Measurements from ENCODE around the gene IQSEC1.

The IQSEC1 gene

GRCh38 chr3:13098192-13098988, 25.2 kb upstream of the IQSEC1 start:
- Mint-ChIP-seq H3K27ac (no peak overlapping the region), H3K9me3 (ENCODE audit: low read depth) (no peaks in the 10 kb centered on the region), H3K4me1 (ENCODE audit: low read depth) (no peaks in the 10 kb centered on the region), H3K36me3 (no peaks in the 10 kb centered on the region), H3K4me3 (no peak overlapping the region), H3K27me3 (peaks cover 2% of the 10 kb centered on the region)

GRCh38 chr3:13096356-13096755, 23.1 kb upstream of the IQSEC1 start:
- Mint-ChIP-seq H3K27me3 (peaks cover 2% of the 10 kb centered on the region), H3K36me3 (no peaks in the 10 kb centered on the region), H3K4me1 (ENCODE audit: low read depth) (peaks cover 5% of the 10 kb centered on the region), H3K4me3 (no peak overlapping the region), H3K27ac (no peak overlapping the region), H3K9me3 (ENCODE audit: low read depth) (no peaks in the 10 kb centered on the region)

- Mint-ChIP-seq H3K27me3 (peaks cover 2% of the 10 kb centered on the region), H3K4me1 (ENCODE audit: low read depth) (peaks cover 5% of the 10 kb centered on the region), H3K36me3 (no peaks in the 10 kb centered on the region), H3K27ac (no peak overlapping the region), H3K9me3 (ENCODE audit: low read depth) (no peaks in the 10 kb centered on the region), H3K4me3 (no peak overlapping the region)
Measured at GRCh38 chr3:13095408-13095937, 22.2 kb upstream of the IQSEC1 start.

GRCh38 chr3:13093687-13094086, 20.5 kb upstream of the IQSEC1 start:
- peaks cover 5% of the 10 kb centered on the region for H3K4me1 Mint-ChIP-seq (ENCODE audit: low read depth)
- H3K4me3 Mint-ChIP-seq = no peak overlapping the region
- H3K27ac Mint-ChIP-seq = no peak overlapping the region
- peaks cover 2% of the 10 kb centered on the region for H3K27me3 Mint-ChIP-seq
- H3K36me3 Mint-ChIP-seq = no peaks in the 10 kb centered on the region
- H3K9me3 Mint-ChIP-seq (ENCODE audit: low read depth) = no peaks in the 10 kb centered on the region

GRCh38 chr3:13092621-13093617, 19.7 kb upstream of the IQSEC1 start:
- Mint-ChIP-seq H3K27me3 (peaks cover 2% of the 10 kb centered on the region), H3K27ac (no peak overlapping the region), H3K4me3 (no peak overlapping the region), H3K9me3 (ENCODE audit: low read depth) (no peaks in the 10 kb centered on the region), H3K4me1 (ENCODE audit: low read depth) (peaks cover 5% of the 10 kb centered on the region), H3K36me3 (no peaks in the 10 kb centered on the region)

- Mint-ChIP-seq H3K36me3 (no peaks in the 10 kb centered on the region), H3K27me3 (peaks cover 2% of the 10 kb centered on the region), H3K4me3 (no peak overlapping the region), H3K27ac (no peak overlapping the region), H3K9me3 (ENCODE audit: low read depth) (no peaks in the 10 kb centered on the region), H3K4me1 (ENCODE audit: low read depth) (peaks cover 5% of the 10 kb centered on the region)
Measured at GRCh38 chr3:13091898-13092611, 18.8 kb upstream of the IQSEC1 start.

GRCh38 chr3:13088028-13089006, 15.1 kb upstream of the IQSEC1 start:
- Mint-ChIP-seq H3K27ac (no peak overlapping the region), H3K36me3 (no peaks in the 10 kb centered on the region), H3K4me3 (no peak overlapping the region), H3K9me3 (ENCODE audit: low read depth) (no peaks in the 10 kb centered on the region), H3K27me3 (no peaks in the 10 kb centered on the region), H3K4me1 (ENCODE audit: low read depth) (peaks cover 5% of the 10 kb centered on the region)

- Mint-ChIP-seq H3K4me1 (ENCODE audit: low read depth) (peaks cover 2% of the 10 kb centered on the region), H3K36me3 (no peaks in the 10 kb centered on the region), H3K4me3 (no peak overlapping the region), H3K27me3 (no peaks in the 10 kb centered on the region), H3K27ac (no peak overlapping the region), H3K9me3 (ENCODE audit: low read depth) (no peaks in the 10 kb centered on the region)
Measured at GRCh38 chr3:13087320-13087990, 14.2 kb upstream of the IQSEC1 start.

GRCh38 chr3:13086531-13086981, 13.3 kb upstream of the IQSEC1 start:
- H3K4me1 Mint-ChIP-seq (ENCODE audit: low read depth) = no peaks in the 10 kb centered on the region
- no peaks in the 10 kb centered on the region for H3K9me3 Mint-ChIP-seq (ENCODE audit: low read depth)
- H3K36me3 Mint-ChIP-seq = no peaks in the 10 kb centered on the region
- H3K27ac Mint-ChIP-seq = no peak overlapping the region
- no peaks in the 10 kb centered on the region for H3K27me3 Mint-ChIP-seq
- H3K4me3 Mint-ChIP-seq = no peak overlapping the region

- Mint-ChIP-seq H3K9me3 (ENCODE audit: low read depth) (no peaks in the 10 kb centered on the region), H3K4me1 (ENCODE audit: low read depth) (no peaks in the 10 kb centered on the region), H3K36me3 (no peaks in the 10 kb centered on the region), H3K27ac (no peak overlapping the region), H3K27me3 (no peaks in the 10 kb centered on the region), H3K4me3 (no peak overlapping the region)
Measured at GRCh38 chr3:13085846-13086179, 12.6 kb upstream of the IQSEC1 start.

- Mint-ChIP-seq H3K27ac (no peak overlapping the region), H3K9me3 (ENCODE audit: low read depth) (no peaks in the 10 kb centered on the region), H3K4me1 (ENCODE audit: low read depth) (no peaks in the 10 kb centered on the region), H3K27me3 (no peaks in the 10 kb centered on the region), H3K4me3 (no peak overlapping the region), H3K36me3 (no peaks in the 10 kb centered on the region)
Measured at GRCh38 chr3:13085081-13085845, 12.0 kb upstream of the IQSEC1 start.

GRCh38 chr3:13083898-13084297, 10.7 kb upstream of the IQSEC1 start:
- Mint-ChIP-seq H3K27me3 (no peaks in the 10 kb centered on the region), H3K4me3 (no peak overlapping the region), H3K36me3 (no peaks in the 10 kb centered on the region), H3K27ac (no peak overlapping the region), H3K4me1 (ENCODE audit: low read depth) (peaks cover under 1% of the 10 kb centered on the region), H3K9me3 (ENCODE audit: low read depth) (no peaks in the 10 kb centered on the region)

- H3K27me3 Mint-ChIP-seq = no peaks in the 10 kb centered on the region
Measured at GRCh38 chr3:13083254-13083653, 10.0 kb upstream of the IQSEC1 start.

More at GRCh38 chr3:13083254-13083653, 10.0 kb upstream of the IQSEC1 start:
- Mint-ChIP-seq H3K27ac (no peak overlapping the region), H3K4me1 (ENCODE audit: low read depth) (peaks cover 3% of the 10 kb centered on the region), H3K9me3 (ENCODE audit: low read depth) (no peaks in the 10 kb centered on the region), H3K36me3 (no peaks in the 10 kb centered on the region), H3K4me3 (no peak overlapping the region)

Measured in activated naive CD8-positive, alpha-beta T cell (primary cell).